A673 (cell line): ENCODE results near the gene PTPRR. TPM values are rescaled to one million over a fixed set of nuclear protein-coding genes. Genes with fewer than 3 reads are reported as not detected.
"Not testable (repeated sequence)": the region's sequence is repeated elsewhere in the genome, so short reads cannot be mapped to it uniquely, and the experiment has no call there.

Experiments used
- BruUV-seq: library from RNA; stranded (reverse); fragments of 400-500 nt; replicated peaks from 2 replicates; lab custom pipeline; 2021; lab: Mats Ljungman, UMichigan
- CTCF ChIA-PET: fragments of 300-600 bp; sonication (Branson Sonifier 250); formaldehyde crosslinking; loops from one replicate; lab custom pipeline; 2022; ENCODE audit warnings: antibody characterized with exemption; lab: Charles Lee
- POLR2A ChIA-PET: fragments of 300-600 bp; sonication (Branson Sonifier 250); formaldehyde crosslinking; loops from one replicate; lab custom pipeline; 2022; ENCODE audit warnings: antibody characterized with exemption; ENCODE audit not compliant: low non-redundant PET; lab: Charles Lee
- DNase-seq: peaks from one replicate; pipeline ENCODE4 v3.0.0-alpha.2; 2015; ENCODE audit warnings: low spot score
- H3K27ac ChIP-seq: fragments of 200-600 bp; sonication (generic); 2 replicates; pipeline ENCODE4 v1.5.1; 2016; ENCODE audit warnings: mixed run types, low read depth, mild to moderate bottlenecking, mixed read lengths, antibody characterized with exemption, low read length; ENCODE audit not compliant: poor library complexity, severe bottlenecking
- H3K27me3 ChIP-seq: fragments of 200-600 bp; sonication (generic); replicated peaks from 2 replicates; pipeline ENCODE4 v1.6.1; 2017; ENCODE audit warnings: mixed run types, low read depth, mild to moderate bottlenecking, mixed read lengths, antibody characterized with exemption, low read length; ENCODE audit not compliant: insufficient read depth, poor library complexity
- H3K36me3 ChIP-seq: fragments of 200-600 bp; sonication (generic); 2 replicates; pipeline ENCODE4 v1.6.1; 2016; ENCODE audit warnings: mixed run types, mild to moderate bottlenecking, mixed read lengths, antibody characterized with exemption, low read length; ENCODE audit not compliant: insufficient read depth, poor library complexity, severe bottlenecking
- H3K4me1 ChIP-seq: fragments of 200-600 bp; sonication (generic); 2 replicates; pipeline ENCODE4 v1.6.1; 2017; ENCODE audit warnings: mixed run types, mild to moderate bottlenecking, mixed read lengths, antibody characterized with exemption, low read length; ENCODE audit not compliant: insufficient read depth, poor library complexity, severe bottlenecking
- H3K4me3 ChIP-seq: fragments of 200-600 bp; sonication (generic); 2 replicates; pipeline ENCODE4 v1.5.1; 2016; ENCODE audit warnings: low read depth, mixed run types, mild to moderate bottlenecking, mixed read lengths, low read length; ENCODE audit not compliant: poor library complexity, severe bottlenecking
- H3K9me3 ChIP-seq: fragments of 200-600 bp; sonication (generic); 2 replicates; pipeline ENCODE4 v1.6.1; 2016; ENCODE audit warnings: mixed run types, low read depth, mild to moderate bottlenecking, mixed read lengths, antibody characterized with exemption, low read length; ENCODE audit not compliant: poor library complexity, severe bottlenecking
- CTCF ChIP-seq: fragments of 300-800, 200-600 bp; sonication (generic); conservative IDR thresholded peaks from 2 replicates; pipeline ENCODE4 v1.5.1; 2017; ENCODE audit warnings: low read depth, mild to moderate bottlenecking, antibody characterized with exemption, low read length, moderate library complexity, mixed read lengths
- EZH2 ChIP-seq: fragments of 200-600 bp; sonication (generic); IDR thresholded peaks from 2 replicates; pipeline ENCODE4 v1.6.1; 2017; ENCODE audit warnings: borderline replicate concordance, low read depth, mild to moderate bottlenecking, mixed read lengths, antibody characterized with exemption, low read length; ENCODE audit not compliant: poor library complexity, severe bottlenecking
- intact Hi-C: fragments of 100-400 bp; cut with micrococcal nuclease; formaldehyde crosslinking; loops from one replicate; pipeline ENCODE4 v1.10.0; 2022; ENCODE audit not compliant: unreplicated experiment
- total RNA-seq: library from RNA; stranded (reverse); gene quantifications from 2 replicates; pipeline ENCODE4 v1.2.3, GENCODE V29; 2021

Gene PTPRR
- total RNA-seq, 1 experiment from 2014 or later: not detected

DNA sequence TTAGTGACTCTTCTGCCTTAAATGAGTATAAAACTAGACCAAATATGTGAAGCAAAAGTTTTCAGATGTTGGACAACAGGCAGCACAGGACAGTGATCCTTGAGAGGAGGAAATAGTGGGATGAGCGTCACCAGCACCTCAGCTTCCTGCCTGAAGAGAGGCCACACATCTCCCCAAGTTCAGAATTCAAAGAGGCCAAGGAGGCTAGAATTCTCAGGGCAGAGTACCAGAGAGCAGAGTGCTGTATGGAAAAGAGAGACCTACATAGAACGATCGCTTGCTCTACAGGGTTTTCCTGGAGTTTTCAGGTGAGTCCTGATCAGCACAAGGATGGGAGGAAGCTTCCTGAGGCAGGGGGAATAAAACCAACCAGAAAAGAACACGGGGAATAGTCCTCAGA lies 107.0 kb downstream of the PTPRR start:
- no peaks in the 10 kb centered on the region for H3K27me3 ChIP-seq
- ChIA-PET POLR2A (no interaction called here), CTCF (no interaction called here)
- no peaks in the 10 kb centered on the region for H3K9me3 ChIP-seq
- BruUV-seq: no TSS peak
- intact Hi-C loops: no loop called here
- H3K36me3 ChIP-seq: no peaks in the 10 kb centered on the region
- no peak overlapping the region for H3K27ac ChIP-seq
- H3K4me3 ChIP-seq: no peak overlapping the region
- no peak for DNase-seq
- H3K4me1 ChIP-seq: peaks cover 7% of the 10 kb centered on the region
- TF ChIP-seq EZH2 (no peak), CTCF (no peak)

DNA sequence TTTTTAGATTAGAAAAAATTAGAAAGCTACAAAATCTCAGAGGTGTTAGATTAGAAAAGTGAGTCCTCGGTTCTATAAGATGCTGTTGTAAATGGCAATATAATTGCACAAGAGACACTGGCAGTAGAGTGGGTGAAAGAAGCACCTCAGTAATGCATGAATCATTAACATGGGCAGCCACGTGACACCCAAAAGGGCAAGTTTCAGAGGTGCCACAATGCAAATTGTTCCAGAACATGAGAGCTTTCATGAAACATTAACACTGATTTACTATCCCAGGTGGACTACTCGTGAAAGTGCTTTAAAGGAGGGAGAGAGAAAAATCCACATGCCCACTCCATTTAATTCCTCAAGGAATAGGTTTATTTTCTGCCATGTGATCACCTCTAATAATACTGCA lies 108.4 kb downstream of the PTPRR start:
- intact Hi-C loops: no loop called here
- POLR2A ChIA-PET: no interaction called here
- TF ChIP-seq EZH2: no peak
- no peak for TF ChIP-seq CTCF
- H3K9me3 ChIP-seq: no peaks in the 10 kb centered on the region
- no peak for DNase-seq
- H3K27me3 ChIP-seq: no peaks in the 10 kb centered on the region
- H3K4me1 ChIP-seq: peaks cover 7% of the 10 kb centered on the region
- no peaks in the 10 kb centered on the region for H3K36me3 ChIP-seq
- H3K4me3 ChIP-seq: no peak overlapping the region
- CTCF ChIA-PET: no interaction called here
- no TSS peak for BruUV-seq
- H3K27ac ChIP-seq: no peak overlapping the region

DNA sequence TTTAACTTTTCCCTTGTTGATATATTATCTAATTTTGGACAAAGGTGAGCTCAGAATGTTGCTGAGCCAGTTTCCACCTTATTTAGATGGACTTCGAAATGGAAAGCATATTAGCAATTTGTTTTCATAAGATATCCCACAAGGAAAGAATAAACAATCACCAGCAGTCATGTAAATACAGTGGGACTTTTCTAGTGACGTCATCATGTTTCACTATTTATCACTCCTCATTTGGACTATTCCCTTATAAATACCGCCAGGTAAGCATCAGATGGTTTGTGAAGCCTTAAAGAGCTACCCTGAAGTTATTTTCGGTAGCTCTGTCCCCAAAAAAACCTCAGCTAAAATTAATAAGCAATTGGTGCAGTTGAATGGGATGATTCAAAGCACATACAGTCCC lies 110.7 kb downstream of the PTPRR start:
- no peak for DNase-seq
- POLR2A ChIA-PET: no interaction called here
- intact Hi-C loops: no loop called here
- H3K27me3 ChIP-seq: no peaks in the 10 kb centered on the region
- H3K36me3 ChIP-seq: no peaks in the 10 kb centered on the region
- peaks cover 7% of the 10 kb centered on the region for H3K4me1 ChIP-seq
- CTCF ChIA-PET: no interaction called here
- H3K9me3 ChIP-seq: no peaks in the 10 kb centered on the region
- no TSS peak for BruUV-seq
- H3K27ac ChIP-seq: no peak overlapping the region
- no peak for TF ChIP-seq CTCF
- no peak for TF ChIP-seq EZH2
- no peak overlapping the region for H3K4me3 ChIP-seq

DNA sequence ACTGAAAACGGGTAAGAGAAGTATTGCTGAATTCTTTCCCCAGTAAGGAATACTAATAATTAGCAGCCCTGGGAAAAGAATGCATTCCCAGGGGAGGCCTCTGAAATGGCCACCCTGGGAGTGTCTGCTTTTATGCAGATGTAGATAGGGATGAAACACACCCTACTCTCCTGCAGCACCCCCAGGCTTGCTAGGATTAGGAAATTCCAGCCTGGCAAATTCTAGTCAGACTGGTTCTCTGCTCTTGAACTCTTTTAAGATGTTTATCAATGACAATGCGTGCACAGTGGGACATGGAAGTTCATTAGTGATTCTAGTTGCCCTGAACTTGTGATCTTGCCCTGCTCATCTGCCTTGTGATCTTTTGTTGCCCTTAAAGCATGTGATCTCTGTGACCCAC lies 112.5 kb downstream of the PTPRR start:
- H3K9me3 ChIP-seq, H3K4me3 ChIP-seq, H3K4me1 ChIP-seq, BruUV-seq, POLR2A ChIA-PET, intact Hi-C loops, H3K27me3 ChIP-seq, H3K36me3 ChIP-seq, DNase-seq, H3K27ac ChIP-seq, CTCF ChIA-PET: not testable (repeated sequence)
